OCI-LY1 (cell line): ENCODE results near the gene STK11.

Source experiments
- H2AFZ ChIP-seq: fragments of 200-600 bp; sonication (generic), shearing (Covaris generic); 2 replicates; pipeline ENCODE4 v1.6.0; 2014; ENCODE audit warnings: antibody characterized with exemption, mild to moderate bottlenecking, low read length
- H3F3A ChIP-seq: fragments of 200-600 bp; sonication (generic), shearing (Covaris generic); 2 replicates; pipeline ENCODE4 v1.6.0; 2014; ENCODE audit warnings: mild to moderate bottlenecking, antibody characterized with exemption, low read length, moderate library complexity; ENCODE audit not compliant: insufficient read depth
- H3K27ac ChIP-seq: fragments of 200-600 bp; sonication (generic); 2 replicates; pipeline ENCODE4 v1.5.1; 2014; ENCODE audit warnings: low read length, mixed run types, mild to moderate bottlenecking, low read depth; ENCODE audit not compliant: poor library complexity, severe bottlenecking
- H3K27me3 ChIP-seq: fragments of 200-600 bp; sonication (generic); 2 replicates; pipeline ENCODE4 v1.6.0; 2014; ENCODE audit warnings: antibody characterized with exemption, mild to moderate bottlenecking, low read length, moderate library complexity; ENCODE audit not compliant: insufficient read depth
- H3K36me3 ChIP-seq: fragments of 200-600 bp; sonication (generic); 2 replicates; pipeline ENCODE4 v1.6.1; 2014; ENCODE audit warnings: mild to moderate bottlenecking, antibody characterized with exemption, low read length, moderate library complexity, mixed read lengths; ENCODE audit not compliant: insufficient read depth
- H3K4me1 ChIP-seq: fragments of 200-600 bp; sonication (generic); 2 replicates; pipeline ENCODE4 v1.5.1; 2014; ENCODE audit warnings: mild to moderate bottlenecking, low read length, moderate library complexity; ENCODE audit not compliant: insufficient read depth, severe bottlenecking
- H3K4me2 ChIP-seq: fragments of 200-600 bp; sonication (generic), shearing (Covaris generic); 2 replicates; pipeline ENCODE4 v1.6.1; 2014; ENCODE audit warnings: low read length
- H3K4me3 ChIP-seq: fragments of 200-600 bp; sonication (generic); 2 replicates; pipeline ENCODE4 v1.5.1; 2014; ENCODE audit warnings: low read length, low read depth, mild to moderate bottlenecking, mixed read lengths; ENCODE audit not compliant: poor library complexity, severe bottlenecking
- H3K79me2 ChIP-seq: fragments of 200-600 bp; shearing (Covaris generic); 2 replicates; pipeline ENCODE4 v1.6.1; 2016; ENCODE audit warnings: mixed run types, low read length, mixed read lengths; ENCODE audit not compliant: insufficient read depth
- H3K9ac ChIP-seq: fragments of 200-600 bp; sonication (generic), shearing (Covaris generic); 2 replicates; pipeline ENCODE4 v1.6.1; 2014; ENCODE audit warnings: mild to moderate bottlenecking, low read length, mixed read lengths
- H3K9me2 ChIP-seq: fragments of 200-600 bp; sonication (generic), shearing (Covaris generic); 2 replicates; pipeline ENCODE4 v1.6.1; 2014; ENCODE audit warnings: low read depth, mild to moderate bottlenecking, low read length, mixed read lengths
- H3K9me3 ChIP-seq: fragments of 200-600 bp; shearing (Covaris generic); 2 replicates; pipeline ENCODE4 v1.6.1; 2014; ENCODE audit warnings: low read length, mixed read lengths
- H4K20me1 ChIP-seq: fragments of 200-600 bp; sonication (generic), shearing (Covaris generic); 2 replicates; pipeline ENCODE4 v1.6.0; 2016; ENCODE audit warnings: mild to moderate bottlenecking, low read length; ENCODE audit not compliant: insufficient read depth
- EZH2 ChIP-seq: fragments of 200-600 bp; sonication (generic), shearing (Covaris generic); IDR thresholded peaks from 2 replicates; pipeline ENCODE4 v1.8.0; 2017; ENCODE audit warnings: borderline replicate concordance, mixed run types, mild to moderate bottlenecking, antibody characterized with exemption, low read length, moderate library complexity, mixed read lengths
- TF ChIP-seq, protein P1 (sequence below): fragments of 200-600 bp; sonication (generic), shearing (Covaris generic); IDR thresholded peaks from 2 replicates; pipeline ENCODE4 v1.5.1; 2017; ENCODE audit warnings: mild to moderate bottlenecking, antibody characterized with exemption, low read length, moderate library complexity, mixed read lengths

The STK11 gene

DNA sequence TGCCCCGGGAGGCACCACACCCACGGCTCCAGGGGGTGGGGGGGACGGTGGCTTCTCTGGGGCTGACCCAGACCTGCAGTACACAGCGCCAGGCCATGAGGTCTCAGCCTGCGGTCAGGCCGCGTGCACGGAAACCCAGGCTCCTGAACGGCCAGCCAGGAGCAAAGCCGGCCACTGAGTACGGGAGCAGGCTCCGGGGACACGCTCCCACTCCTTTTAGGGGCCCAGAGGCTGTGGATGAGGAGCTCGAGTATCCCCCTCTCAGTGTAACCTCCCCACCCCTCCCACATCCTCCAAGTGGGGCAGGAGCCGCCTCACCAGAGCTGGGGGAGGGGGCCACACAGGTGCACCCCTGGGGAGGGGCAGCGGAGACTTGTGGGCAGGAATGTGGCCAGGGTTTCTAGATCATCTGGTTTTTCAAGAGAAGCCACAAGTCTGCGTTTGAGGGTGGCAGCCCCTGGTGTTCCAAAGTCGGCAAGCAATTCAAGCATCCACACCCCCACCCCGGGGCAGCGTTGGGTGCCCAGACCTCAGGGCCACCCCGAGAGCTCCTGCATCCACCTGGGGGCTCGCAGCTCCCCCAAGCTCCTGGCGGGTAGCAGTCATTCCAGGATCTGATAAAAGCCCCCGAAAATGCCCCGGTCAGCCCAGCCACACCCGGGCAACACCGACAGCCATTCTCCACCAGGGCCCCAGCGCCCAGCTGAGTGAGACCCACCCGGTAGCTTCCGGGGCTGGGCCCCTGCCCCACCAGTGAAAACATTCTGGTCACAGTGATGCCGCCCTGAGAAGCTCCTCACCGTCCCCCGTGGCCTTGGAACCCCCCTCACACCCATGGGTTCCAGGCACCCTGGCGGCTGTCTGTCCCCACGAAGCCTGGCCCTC lies 37.6 kb upstream of the STK11 start:
- Histone ChIP-seq H3K4me2 (no peak overlapping the region), H3K79me2 (no peaks in the 10 kb centered on the region), H4K20me1 (no peaks in the 10 kb centered on the region), H3K9me2 (no peaks in the 10 kb centered on the region), H3K4me3 (no peak overlapping the region), H3K4me1 (peaks cover 11% of the 10 kb centered on the region), H3K36me3 (peaks cover 3% of the 10 kb centered on the region; the same call in 1 of the 2 replicates), H3K27ac (no peak overlapping the region), H3K9ac (no peak overlapping the region), H3K27me3 (no peaks in the 10 kb centered on the region), H2AFZ (no peak overlapping the region), H3F3A (no peaks in the 10 kb centered on the region), H3K9me3 (no peaks in the 10 kb centered on the region)
- no peak for TF ChIP-seq EZH2
- TF ChIP-seq, protein P1, sequence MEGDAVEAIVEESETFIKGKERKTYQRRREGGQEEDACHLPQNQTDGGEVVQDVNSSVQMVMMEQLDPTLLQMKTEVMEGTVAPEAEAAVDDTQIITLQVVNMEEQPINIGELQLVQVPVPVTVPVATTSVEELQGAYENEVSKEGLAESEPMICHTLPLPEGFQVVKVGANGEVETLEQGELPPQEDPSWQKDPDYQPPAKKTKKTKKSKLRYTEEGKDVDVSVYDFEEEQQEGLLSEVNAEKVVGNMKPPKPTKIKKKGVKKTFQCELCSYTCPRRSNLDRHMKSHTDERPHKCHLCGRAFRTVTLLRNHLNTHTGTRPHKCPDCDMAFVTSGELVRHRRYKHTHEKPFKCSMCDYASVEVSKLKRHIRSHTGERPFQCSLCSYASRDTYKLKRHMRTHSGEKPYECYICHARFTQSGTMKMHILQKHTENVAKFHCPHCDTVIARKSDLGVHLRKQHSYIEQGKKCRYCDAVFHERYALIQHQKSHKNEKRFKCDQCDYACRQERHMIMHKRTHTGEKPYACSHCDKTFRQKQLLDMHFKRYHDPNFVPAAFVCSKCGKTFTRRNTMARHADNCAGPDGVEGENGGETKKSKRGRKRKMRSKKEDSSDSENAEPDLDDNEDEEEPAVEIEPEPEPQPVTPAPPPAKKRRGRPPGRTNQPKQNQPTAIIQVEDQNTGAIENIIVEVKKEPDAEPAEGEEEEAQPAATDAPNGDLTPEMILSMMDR: no peak

DNA sequence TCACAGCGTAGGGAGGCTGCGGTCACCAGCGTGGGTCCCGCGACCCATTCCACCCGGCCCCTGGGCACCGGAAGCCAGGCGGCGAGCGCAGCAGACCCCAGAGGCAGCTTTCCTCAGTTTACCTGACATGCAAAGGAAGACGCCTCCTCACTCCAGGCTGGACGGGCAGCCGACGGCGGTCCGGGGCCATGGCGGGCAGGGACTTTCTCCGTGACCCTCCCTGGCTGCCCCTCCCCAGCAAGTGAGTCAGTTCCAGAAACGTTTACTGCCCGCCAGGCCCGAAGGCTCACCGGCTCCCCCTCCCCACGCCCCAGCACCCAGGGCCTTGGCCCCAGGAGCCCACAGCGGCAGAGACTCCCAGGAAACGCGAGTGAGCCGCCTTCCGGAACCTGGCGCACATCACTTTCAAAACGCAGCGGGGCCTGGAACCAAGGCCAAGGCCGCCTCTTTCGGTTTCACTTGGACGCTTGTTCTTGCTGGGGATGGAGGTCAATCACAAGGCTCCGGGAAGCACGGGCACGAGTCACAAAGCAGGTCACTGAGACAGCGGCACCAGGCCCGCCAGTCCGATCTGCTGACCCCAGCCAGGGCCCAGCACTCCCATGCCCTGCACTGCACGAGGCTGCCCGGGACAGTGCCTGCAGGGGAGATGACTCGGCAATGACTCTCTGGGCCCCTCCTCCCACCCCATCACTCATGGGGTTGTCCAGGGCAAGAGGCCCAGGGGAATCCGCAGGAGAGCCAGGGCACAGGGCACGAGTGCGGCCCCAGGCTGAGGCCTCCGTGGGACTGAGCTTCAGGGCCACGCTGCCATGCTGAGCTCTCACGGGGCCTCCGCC lies 36.8 kb upstream of the STK11 start:
- H3K4me2 ChIP-seq: no peak overlapping the region
- no peaks in the 10 kb centered on the region for H4K20me1 ChIP-seq
- H3K79me2 ChIP-seq: no peaks in the 10 kb centered on the region
- H3K27me3 ChIP-seq: no peaks in the 10 kb centered on the region
- TF ChIP-seq, protein P1: no peak
- no peak for TF ChIP-seq EZH2
- no peak overlapping the region for H2AFZ ChIP-seq
- H3K9me2 ChIP-seq: no peaks in the 10 kb centered on the region
- H3K36me3 ChIP-seq: peaks cover 3% of the 10 kb centered on the region; the same call in 1 of the 2 replicates
- no peaks in the 10 kb centered on the region for H3F3A ChIP-seq
- no peak overlapping the region for H3K27ac ChIP-seq
- peaks cover 15% of the 10 kb centered on the region for H3K4me1 ChIP-seq
- no peak overlapping the region for H3K4me3 ChIP-seq
- H3K9ac ChIP-seq: no peak overlapping the region
- no peaks in the 10 kb centered on the region for H3K9me3 ChIP-seq

DNA sequence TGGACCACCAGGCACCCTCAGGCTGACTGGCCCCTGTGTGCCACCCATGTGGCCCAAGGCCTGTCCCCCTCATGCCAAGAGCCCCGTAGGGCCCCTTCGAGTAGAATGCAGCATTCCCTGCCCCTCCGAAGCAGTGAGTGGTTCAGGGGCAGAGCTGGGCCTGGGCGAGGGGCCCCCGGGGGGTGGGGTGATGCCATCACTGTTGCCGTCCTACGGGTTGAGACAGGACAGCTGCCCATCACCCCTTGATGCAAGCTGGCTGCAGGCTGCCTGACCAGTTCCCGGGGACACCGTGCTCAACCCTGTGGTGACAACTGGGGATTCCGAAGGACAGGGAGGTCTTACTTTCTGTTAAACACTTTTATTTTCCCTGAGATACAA lies 36.2 kb upstream of the STK11 start:
- Histone ChIP-seq H3F3A (no peaks in the 10 kb centered on the region), H4K20me1 (no peaks in the 10 kb centered on the region), H3K9me2 (no peaks in the 10 kb centered on the region), H3K4me1 (peaks cover 16% of the 10 kb centered on the region), H3K79me2 (no peaks in the 10 kb centered on the region), H3K27ac (no peak overlapping the region), H3K9ac (no peak overlapping the region), H2AFZ (no peak overlapping the region), H3K9me3 (no peaks in the 10 kb centered on the region), H3K27me3 (no peaks in the 10 kb centered on the region), H3K36me3 (peaks cover 3% of the 10 kb centered on the region; the same call in 1 of the 2 replicates), H3K4me3 (no peak overlapping the region), H3K4me2 (no peak overlapping the region)
- no peak for TF ChIP-seq EZH2
- TF ChIP-seq, protein P1: no peak
